HG03558 (cell line): ENCODE measurements around the gene CCDC144A.
"Not testable (repeated sequence)": the region's sequence is repeated elsewhere in the genome, so short reads cannot be mapped to it uniquely, and the experiment has no call there.

Experiments
- ATAC-seq: cut with Tn5 transposase; IDR thresholded peaks from one replicate; pipeline ENCODE4 v1.9.1; 2021; ENCODE audit warnings: moderate number of reproducible peaks; ENCODE audit not compliant: unreplicated experiment; ENCODE audit errors: extremely low read depth

CCDC144A gene

DNA sequence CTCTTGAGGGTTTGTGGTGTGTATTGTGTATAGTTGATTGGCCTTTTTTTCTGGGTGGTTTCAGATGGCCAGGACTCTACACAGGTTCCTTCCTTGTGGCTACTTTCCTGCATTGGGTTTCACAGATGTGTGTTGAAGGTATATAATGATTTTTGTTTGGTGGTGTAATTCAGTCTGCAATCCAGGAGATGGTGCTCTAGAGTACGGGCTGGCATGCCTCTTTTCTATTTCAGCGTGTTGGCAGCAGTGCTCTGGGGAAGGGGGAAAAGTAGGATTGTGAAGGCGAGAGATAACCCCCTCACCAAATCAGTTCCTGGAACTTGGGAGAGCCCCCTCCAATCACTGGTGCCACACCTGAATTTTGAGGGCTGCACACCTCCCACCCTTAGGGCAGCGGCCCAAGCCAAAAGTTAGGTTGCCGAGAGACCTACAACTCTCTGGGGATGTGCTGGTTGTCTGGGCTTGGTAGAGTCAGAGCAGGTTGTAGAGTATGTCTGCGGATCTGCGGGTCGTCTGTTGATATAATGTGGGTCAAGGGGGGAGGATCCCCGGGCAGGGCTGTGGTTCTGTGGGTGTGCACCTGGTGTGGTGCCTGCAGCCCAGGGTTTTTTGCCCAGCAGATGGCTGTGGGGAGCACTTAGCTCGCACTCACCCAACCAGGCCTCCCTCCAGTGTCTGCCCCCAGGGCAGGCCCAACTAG, 61.3 kb downstream of the CCDC144A start:
- ATAC-seq: not testable (repeated sequence)

DNA sequence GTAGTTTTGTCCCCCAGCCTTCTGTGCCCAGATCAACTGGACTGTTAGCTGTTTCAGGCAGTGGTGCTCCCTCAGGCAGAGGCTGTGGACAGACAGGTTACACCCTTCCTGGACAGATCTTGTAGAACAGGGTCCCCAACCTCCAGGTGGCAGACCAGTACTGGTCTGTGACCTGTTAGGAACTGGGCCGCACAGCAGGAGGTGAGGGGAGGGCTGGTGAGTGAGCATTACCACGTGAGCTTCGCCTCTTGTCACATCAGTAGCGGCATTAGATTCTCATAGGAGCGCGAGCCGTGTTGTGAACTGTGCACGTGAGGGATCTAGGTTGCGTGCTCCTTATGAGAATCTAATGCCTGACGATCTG, 61.9 kb downstream of the CCDC144A start:
- ATAC-seq: not testable (repeated sequence)

DNA sequence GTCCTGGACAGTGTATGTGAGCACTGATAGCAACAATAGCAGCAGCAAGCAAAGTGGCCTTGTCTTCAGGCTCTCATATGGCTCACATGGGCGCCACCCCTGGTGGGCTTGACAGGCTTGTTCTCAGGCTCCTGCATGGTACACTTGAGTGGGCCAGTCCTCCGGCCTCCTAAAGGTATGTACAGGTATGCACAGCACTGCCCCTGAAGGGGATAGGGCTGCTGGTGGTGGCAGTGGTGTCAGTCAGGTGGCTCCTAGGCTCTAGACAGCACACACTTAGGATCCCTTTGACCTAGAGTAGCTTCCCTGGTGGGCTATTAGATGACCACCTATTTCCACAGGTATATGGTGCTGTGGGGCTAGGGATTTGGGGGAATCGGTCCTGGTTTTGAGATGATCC, 67.5 kb downstream of the CCDC144A start:
- not testable (repeated sequence) for ATAC-seq

DNA sequence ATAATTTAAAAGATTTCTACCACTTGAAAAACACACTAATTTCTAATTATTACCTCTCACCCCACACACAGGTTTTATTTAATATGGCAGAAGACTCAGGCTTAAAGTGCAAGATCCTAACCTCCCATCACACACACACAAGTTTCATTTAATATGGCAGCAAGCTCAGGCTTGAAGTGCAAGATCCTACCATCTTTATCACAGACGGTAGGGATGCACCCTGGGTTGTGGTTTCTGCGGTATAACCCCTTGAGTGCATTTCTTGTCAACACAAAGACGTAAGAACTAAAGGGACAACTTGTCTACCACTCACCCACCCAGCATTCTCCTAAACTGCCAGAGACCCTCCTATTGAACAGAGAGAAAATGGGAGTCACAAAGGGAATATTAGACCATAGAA, 68.1 kb downstream of the CCDC144A start:
- not testable (repeated sequence) for ATAC-seq

DNA sequence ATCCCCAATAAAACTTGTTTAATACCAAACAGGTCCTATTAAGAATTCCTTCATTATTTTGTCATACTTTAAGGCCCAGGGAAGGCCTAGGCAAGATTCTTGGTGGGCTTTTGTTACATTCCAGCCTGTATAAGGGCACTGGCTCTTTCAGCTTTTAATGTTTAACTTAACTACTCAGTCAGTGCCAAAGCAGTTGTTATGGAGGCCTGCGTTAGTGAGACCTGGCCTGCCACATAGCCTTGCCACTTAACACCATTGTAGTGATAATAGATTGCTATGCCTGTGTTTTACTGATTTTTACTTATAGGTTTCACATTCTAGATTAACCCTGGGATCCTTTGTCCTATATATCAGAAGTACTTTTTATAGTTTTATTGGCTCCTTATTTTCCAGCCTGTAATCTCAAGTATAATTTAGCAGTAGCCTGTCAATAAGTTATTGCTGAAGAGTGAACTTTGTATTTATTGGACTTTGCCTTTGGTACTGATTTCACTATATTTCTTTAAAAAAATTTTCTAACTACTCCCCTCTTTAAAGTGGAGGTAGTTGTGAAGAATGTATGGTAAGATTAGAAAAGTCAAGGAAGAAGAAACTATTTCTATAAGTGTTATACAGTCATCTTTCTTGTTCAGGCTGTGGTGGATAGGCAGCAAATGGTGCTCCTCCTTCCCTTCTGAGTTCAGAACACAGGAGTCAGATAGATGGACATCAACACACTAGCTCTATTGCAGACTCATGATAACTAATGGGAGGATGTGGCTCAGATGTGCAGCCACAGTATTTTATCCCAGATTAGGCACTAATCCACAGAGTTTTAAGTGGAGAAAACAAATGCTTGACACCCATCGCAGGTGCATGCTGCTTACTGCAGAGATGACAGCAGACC, 78.5 kb downstream of the CCDC144A start:
- not testable (repeated sequence) for ATAC-seq

DNA sequence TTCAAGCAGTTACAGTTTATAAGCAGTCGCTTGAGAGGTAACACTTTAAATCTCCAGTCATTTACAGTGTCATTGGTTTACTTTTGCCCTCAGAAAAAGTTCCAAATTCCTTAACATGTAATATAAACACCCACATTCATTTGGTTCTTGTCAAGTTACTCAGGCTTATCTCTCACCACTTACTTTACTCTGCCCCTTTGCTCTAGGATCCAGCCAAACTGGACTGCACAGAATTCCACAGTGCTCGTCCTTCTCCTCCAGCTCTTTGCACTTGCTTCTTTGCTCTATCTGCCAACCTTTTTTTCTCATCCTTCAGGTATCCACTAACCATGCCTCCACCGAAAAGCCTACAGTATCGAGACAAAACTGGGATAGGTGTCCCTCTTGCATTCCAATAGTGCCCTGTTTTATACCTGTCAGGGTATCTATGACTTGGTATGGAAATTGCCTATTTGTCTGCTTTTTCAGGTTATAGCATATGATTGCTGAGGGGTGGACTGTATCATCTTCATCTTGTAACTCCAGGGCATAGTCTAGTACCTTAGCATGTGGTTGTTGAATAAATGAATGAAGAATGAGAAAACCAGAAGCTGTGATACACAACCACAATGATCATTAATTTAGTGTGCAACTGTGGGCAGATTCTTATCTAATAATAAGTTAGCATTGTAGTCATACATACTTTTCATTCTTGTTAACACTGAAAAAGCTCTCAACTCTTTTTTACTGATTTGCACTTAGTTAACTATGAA, 82.5 kb downstream of the CCDC144A start:
- ATAC-seq: not testable (repeated sequence)

DNA sequence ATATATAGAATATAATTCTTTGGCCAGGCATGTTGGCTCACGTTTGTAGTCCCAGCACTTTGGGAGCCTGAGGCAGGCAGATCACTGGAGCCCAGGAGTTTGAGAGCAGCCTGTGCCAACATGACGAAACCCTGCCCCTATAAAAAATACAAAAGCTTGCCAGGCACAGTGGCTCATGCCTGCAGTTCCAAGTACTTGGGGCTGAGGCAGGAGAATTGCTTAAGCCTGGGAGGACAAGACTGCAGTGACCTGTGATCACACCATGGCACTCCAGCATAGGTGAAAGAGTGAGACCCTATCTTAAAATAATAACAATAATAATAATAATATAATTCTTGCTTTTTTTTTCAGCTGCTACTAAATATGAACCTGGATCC, 83.1 kb downstream of the CCDC144A start:
- not testable (repeated sequence) for ATAC-seq

DNA sequence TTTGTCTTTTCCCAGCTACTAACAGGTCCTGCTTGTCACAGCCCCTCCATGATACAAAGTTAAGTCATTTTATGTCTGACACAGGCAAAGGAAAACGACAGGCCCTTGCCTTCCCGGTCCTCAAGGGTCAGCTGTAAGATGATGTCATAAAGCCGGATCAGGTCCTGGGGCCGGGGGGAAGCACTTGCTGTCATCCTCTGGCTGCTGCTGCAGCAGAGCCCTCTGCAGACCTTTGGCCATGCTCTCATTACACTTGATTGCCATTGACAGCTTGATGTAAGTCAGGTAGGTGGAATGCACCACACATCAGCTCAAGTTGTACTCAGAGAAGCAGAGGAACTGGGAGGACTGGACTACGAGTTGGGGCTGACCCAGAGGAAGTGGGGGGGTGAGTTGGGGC, 97.8 kb downstream of the CCDC144A start:
- ATAC-seq: not testable (repeated sequence)

DNA sequence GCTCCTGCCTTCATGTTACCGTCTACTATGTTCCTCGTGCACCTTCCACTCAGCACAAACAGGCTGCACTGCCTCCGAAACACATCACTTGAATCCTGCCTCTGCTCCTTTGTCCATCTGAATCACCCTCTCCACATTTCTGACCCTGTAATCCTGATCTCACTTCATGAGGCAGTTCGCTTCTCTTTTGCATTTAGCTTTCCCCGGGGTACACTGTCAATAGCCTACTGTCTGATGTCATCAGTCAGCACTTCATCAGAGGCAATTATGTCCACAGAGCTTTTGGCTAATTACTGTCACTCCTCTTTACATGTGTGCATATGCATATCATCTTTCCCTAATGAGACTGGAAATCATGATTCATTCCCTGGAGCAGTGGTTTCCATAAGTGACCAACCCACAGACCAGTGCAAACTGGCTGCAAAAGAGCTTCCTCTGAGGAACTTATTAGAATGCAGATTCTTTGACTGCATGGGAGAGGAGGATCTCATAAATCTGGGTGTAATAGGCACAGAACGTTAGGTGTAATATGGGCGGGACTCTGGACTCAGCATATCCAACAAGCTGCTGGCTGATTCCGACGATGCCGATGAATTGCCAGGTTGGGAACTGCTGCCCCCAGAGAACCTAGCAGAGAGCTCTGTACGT, 99.0 kb downstream of the CCDC144A start:
- ATAC-seq: not testable (repeated sequence)

DNA sequence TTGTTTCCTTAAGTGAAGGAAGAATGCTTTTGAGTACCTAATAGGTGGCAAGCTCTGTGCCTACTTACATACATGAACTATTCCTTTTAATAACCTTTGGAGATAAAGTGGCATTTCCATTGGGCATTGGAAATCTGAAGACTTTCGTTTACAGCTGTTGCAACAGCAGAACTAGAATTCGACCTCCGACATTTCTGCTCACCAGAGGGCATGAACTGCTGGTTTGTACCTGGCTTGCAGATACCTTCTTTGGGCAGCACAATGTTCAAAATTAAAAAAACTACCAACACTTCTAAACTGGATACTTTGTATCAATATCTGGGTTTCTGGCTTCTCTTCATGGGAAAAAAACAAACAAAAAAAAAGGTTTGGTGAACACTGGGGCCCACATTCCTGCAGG, 99.6 kb downstream of the CCDC144A start:
- ATAC-seq: not testable (repeated sequence)

DNA sequence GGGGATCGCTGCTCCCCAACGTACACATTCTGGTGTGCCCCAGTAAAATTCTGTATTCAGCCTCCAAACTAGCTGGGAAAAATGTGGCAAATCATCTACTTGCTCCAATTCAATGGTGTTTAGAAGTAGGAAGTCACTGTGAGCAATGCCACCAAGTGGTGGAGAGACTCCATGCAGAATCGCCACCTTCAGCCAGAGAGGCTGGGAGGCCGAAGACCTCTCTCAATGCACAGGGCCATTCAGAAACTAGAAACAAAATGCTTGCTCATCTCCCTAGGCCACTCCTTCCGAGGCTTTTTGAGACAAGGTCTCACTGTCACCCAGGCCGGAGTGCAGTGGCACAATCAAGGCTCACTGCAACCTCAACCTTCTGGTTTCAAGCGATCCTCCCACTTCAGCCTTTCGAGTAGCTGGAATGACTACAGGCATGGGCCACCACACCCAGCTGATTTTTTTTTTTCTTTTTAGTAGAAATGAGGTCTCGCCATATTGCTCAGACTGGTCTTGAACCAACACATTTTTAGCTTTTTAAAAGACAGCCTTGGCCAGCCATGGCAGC, 100.4 kb downstream of the CCDC144A start:
- ATAC-seq: not testable (repeated sequence)

DNA sequence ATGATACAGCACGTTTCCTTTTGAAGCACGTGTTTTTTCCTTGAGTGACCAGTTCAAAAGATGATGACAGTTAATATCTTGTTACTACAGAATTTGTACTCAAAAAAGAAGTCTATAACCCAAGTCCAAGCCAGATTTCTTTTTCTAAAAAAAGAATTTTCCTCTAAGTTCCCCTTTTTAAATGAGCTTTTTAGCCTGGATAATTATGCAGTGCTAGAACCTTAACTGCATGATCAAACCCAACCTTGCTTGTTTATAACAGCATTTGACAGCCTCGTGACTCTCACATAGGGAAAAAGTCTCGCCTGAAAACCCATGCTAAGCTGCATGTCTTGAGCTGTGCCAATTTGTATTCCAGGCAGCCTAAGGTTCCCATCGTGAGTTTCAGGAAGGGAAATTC, 104.2 kb downstream of the CCDC144A start:
- ATAC-seq: not testable (repeated sequence)

DNA sequence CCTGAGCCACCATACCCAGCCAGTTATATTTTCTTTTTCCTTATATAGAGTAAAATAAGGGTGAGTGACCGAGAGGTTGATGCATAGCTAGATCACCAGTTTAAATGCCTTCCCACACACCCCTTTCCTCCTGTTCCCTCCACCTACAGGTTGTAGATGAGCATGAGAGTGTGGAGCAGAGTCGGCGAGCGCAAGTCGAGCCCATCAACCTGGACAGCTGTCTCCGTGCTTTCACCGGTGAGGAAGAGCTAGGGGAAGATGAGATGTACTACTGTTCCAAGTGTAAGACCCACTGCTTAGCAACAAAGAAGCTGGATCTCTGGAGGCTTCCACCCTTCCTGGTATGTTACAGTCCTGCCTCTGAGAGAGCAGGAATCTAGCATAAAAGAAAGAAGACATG, 105.9 kb downstream of the CCDC144A start:
- not testable (repeated sequence) for ATAC-seq

DNA sequence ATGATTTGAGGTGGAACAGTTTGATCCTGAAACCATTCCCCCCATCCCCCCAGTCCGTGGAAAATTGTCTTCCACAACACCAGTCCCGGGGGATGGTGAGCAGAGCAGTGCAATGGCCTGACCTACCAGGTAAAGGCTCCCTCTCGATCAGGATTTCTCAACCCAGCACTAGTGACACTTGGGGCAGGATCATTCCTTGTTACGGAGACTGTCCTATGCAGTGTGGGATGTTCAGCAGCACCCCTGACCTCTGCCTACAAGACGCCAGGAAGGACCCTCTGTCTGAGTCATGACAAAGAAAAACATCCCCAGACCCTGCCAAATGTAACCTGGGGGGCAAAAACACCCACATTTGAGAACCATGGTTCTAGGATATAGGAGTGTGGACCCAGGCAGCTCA, 114.8 kb downstream of the CCDC144A start:
- not testable (repeated sequence) for ATAC-seq

DNA sequence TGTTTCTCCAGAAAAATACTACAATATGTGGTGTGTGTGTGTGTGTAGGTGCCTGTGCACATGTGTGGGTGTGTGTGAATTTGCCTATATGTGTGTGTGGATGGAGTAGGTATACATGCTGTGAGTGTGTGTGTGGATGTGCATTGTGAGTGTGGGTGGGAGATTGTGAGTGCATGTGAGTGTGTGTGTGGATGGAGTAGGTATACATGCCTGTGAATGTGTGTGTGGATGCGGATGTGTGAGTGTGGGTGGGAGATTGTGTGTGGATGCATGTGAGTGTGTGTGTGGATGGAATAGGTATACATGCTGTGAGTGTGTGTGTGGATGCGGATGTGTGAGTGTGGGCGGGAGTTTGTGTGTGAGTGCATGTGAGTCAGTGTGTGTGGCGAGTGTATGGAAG, 116.6 kb downstream of the CCDC144A start:
- not testable (repeated sequence) for ATAC-seq

DNA sequence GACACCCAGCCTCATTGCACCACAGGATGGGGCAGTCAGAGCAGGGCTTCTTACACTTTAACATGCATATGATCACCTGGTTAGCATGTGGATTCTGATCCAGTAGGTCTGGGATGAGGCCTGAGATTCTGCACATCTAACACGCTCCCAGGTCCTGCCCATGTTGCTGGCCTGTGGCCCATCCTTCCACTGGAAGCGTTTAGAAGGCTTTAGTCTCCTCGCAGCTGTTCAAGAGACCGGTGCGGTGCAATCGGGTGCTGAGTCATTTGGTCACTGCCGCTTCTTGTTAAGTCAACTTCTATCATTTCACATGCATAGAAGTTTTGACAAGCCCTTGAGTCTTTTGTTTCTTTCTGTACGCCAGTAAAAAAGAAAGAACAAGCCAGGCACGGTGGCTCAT, 117.6 kb downstream of the CCDC144A start:
- ATAC-seq: not testable (repeated sequence)

DNA sequence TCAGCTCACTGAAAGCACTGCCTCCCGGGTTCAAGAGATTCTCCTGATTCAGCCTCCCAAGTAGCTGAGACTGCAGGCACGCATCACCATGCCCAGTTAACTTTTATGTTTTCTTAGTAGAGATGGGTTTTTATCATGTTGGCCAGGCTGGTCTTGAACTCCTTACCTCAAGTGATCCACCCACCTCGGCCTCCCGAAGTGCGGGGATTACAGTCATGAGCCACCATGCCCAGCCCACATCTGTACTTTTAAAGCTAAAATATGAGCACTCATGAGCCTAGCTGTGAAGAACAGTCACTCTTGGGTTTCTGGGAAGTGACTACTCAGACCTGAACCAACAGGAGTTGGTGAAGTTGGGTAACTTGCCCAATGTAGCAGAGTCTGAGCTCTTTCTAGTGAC, 120.2 kb downstream of the CCDC144A start:
- not testable (repeated sequence) for ATAC-seq

DNA sequence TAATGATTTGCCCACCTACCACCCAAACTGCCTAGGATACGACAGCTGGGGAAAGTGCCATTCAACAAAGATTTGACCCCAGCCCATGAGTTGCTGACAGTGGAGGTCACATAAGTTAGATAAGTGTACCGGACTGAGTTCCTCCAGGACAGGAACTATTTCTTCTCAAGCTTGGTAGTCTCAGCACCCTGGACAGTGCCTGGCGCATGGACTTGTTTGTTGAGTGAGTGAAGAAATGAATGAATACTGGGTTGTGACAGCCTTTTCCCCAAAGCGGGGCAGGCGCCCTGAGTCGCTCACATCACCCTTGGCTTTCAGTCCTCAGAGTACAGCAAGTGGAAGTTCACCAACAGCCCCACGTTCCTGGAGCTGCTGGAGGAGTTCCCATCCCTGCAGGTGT, 122.1 kb downstream of the CCDC144A start:
- not testable (repeated sequence) for ATAC-seq

DNA sequence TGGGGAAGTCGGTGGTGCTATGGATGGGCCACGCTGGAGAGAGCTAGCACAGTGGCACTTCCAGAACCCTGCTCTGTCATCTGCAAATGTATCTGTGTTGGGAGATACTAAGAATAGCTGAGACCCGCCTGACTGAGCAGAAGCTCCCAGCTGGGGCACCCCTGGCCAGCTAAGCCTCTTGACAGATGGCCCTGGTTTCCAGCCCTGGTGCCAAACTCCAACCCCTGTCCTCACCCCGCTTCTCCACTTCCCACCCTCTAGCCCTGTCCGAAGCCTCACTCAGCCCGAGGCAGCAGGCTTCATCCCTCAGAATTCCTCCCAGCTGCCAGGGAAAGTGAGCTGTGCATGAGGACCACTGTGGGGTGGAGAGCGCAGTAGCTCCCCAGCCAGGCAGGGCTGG, 124.4 kb downstream of the CCDC144A start:
- no peak for ATAC-seq

DNA sequence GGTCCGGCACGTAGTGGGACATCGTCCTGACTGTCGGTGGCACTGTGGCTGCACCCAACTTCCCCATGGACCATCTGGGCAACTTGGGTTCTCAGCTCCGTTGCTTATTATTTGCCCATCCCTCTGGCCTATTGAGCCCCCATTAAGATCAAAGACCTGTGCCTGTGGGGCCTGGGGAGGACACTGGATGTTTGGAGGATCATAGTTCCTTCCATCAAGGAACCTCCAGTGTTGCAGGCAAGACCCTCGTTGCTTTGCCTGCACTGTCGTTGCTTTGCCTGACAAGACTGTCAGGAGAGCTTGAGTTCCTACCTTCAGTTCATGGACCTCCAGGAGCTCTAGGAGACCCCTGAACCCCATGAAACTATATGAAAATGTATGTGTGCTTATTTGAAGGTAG, 127.2 kb downstream of the CCDC144A start:
- ATAC-seq: no peak
